ENCODE data around the gene GRM8.

The GRM8 gene

GRCh38 chr7:126803990-126804389, 448.8 kb downstream of the GRM8 start:
- DNase-seq = no peak

DNA sequence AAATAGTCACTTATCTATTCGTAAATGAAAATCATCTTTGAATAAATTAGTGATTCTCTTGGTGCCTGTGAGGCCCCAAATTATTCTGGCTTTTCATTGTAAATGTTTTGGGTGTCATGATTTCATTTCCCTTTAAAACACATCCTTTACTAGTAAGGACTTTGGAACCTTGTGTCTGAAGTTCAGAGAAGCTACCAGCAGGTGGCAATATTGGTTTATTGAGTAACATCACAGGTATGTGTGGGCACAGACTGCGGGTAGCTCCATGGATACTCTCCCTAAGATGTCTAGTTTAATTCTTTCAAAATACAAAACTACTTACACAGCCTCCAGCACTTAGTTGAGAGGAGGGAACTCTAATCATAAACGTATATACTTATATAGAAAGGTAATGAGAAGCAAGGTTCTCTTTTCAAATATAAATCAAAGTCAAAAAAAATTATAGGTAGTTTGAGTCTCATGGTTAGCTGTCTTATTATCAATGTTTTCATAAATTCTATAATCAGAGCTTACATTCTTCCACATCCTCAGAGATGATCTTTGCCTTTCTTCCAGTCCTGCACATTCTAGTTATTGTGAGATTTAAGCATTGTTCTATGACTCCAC, 449.6 kb downstream of the GRM8 start:
- DNase-seq = no peak

GRCh38 chr7:126801733-126802132, 451.0 kb downstream of the GRM8 start:
- DNase-seq = no peak

DNA sequence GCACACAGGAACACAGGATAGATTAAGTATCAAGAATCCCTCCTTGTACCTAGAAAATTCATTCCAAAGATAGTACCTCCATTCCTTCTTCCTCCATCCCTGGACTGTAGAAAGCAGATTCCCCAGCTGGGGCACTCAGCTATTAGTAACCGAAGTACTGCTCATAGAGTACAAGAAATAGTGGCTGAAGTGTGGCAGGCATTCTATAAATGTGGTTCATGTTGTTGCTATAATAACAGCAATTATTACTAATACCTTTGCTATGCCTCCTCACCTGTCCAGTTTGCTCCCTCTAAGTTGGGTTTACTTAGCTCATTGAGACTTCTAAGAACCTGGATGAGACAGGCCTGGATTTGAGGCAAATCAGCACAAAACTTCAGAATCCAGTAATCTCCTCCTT, 453.2 kb downstream of the GRM8 start:
- DNase-seq = no peak

DNA sequence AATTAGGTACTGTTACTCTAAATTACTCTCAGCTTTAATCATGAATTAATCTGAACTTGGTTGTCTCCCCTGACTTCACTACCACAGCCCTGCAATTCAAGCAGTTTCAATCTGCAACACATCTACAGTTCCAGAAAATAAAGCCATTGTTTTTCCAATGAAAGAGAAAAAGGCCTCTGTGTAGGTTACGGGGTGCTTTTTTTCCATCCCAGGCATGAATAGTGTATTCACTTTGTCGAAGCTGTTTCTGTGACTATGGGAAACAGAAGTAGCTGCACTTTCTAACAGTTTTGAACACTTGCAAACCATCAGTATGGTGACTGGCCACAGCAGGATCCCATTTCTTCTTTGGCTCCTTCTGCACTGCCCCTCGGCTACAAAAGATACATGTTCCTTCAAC, 460.2 kb downstream of the GRM8 start:
- DNase-seq = no peak

DNA sequence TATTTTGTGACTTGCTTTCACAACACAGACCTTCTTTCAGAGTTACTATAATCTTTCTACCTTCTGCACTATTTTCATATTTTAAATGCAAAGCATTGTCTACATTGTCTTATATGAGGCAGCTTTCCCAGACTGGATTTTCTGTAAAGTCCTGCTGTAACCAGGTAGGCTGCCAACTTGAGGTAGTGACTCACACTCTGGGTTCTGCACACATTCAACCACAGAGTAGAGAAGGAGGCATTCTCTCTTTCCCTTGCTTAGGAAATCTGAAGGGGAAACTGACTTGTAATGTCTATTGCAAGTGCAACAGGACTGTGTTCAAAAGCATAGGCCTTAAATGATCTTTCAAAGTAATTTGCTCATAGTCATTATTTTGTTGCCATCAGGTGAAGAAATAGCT, 461.4 kb downstream of the GRM8 start:
- no peak for DNase-seq

GRCh38 chr7:126790763-126791162, 462.0 kb downstream of the GRM8 start:
- no peak for DNase-seq

- DNase-seq = no peak
Observed at GRCh38 chr7:126783613-126784012, 469.1 kb downstream of the GRM8 start.

DNA sequence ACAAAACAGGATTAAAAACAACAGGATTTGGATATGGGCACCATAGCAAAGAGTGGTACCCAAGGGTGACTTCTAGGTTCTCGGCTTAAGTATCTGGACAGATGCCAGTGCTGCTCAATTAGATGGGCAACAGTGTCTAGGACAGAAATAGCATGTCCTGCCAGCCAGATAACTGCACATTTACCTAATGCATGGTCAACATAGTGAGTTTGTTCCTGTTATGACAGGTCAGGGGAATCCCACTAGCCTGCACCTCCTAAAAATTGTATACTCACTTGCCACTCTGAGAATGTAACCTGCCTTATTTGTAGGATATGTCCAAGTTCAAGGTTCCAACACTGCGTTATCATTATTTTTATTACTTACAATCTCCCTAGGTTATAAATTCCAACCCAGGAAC, 471.7 kb downstream of the GRM8 start:
- no peak for DNase-seq

- no peak for DNase-seq
Observed at GRCh38 chr7:126778101-126778500, 474.6 kb downstream of the GRM8 start.

DNA sequence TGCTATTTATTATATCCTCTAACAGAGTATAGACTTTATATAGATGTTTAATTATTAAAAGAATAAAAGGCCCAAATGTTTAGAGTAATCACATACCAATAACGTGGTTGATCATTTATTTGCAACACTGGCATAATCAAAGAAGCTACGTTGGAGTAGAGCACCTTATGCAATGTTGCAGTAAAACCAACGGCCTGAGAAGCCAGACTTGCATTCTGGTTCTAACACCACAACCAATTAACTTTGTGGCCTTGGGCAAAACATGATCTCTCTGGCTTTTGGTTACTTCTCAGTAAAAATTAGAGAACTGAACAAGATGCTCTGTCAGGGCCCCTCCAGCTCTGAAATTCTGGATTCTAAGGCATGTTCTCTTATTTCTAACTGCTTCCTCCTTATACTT, 476.2 kb downstream of the GRM8 start:
- DNase-seq = no peak

DNA sequence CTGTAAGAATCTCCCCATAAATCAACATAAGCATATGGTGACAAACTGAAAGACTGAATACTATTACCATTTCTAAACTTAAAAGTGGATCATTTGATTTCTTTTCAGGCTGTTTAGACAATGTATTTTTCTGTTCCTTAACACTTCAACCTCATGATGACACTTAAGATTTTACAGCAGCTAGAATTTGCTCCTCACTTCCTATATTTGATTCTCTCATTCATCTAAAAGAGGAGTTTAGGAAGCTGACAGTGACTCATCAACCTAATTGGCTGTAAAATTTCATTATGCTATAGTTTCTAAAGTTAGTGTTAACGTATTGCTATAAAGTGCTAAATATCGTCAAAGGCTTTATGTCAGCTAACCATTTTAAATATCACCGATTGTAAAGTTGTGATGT, 478.7 kb downstream of the GRM8 start:
- no peak for DNase-seq

GRCh38 chr7:126768836-126769235, 483.9 kb downstream of the GRM8 start:
- DNase-seq = no peak

GRCh38 chr7:126760914-126761577, 491.7 kb downstream of the GRM8 start:
- no peak for DNase-seq

DNA sequence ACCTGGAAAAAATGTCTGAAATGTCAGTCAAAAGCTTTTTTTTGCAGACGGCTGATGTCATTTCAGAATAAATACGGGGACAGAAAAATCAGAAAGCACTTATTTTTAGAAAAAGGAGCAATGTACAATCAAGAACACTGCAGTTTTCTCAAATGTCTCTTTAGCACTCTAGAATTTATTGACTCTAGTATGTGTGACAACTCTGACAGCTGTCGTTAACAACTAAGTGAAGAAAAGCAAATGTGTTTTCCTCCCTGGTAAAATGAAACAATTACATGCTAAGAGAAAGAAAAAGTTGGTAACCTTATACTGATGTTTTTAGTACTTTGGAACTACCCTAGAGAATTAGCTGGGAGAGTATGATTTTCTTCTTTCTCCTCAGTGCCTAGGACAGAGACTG, 497.4 kb downstream of the GRM8 start:
- no peak for DNase-seq

DNA sequence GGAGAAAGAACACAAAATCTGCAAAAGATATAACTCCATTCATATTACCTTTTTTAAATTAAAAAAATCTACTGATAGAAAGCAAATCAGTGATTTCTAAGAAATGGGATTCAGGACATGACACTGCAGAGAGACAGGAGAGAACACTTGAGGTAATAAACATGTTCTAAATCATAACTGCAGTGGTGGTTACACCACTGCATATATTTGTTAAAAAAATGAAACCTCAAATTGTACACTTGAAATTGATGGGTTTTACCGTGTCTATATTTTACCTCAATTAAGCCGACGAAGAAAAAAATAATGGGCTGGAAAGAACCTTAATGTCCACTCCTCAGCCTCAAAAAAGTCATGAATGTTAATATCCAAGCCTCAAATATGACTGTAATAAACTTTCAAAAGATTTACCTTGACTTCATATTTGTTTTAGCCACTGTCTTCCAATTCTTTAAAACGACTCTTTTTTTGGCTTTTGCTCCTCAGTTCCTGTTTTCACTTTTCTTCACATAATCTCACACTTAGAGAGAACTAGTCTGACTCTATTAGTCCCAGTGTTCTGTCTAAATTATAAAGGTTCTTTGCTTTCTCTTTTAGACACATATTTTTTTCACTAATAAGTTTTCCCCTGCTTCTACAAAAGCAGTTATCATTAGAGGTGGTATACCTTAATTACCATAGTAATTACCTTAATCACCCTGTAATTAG, 502.4 kb downstream of the GRM8 start:
- DNase-seq = no peak

DNA sequence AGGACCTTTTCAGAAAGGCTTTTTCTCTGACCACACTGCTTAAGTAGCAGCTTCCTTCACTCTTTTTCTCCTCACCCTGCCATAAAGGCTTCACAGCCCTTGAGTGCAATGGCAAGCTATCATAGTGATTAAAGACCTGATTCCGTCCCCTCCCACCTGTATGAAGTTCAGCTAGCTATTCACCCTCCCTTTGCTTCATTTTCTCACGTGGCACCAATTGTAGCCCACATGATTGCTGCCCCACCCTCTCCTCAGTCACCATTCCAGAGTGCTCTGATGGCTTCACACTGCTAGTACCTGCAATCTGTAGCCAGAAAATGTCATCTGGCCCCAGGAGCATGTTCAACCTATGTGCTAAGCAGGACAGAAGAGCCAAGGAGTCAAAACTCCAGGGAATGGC, 523.8 kb downstream of the GRM8 start:
- no peak for DNase-seq

DNA sequence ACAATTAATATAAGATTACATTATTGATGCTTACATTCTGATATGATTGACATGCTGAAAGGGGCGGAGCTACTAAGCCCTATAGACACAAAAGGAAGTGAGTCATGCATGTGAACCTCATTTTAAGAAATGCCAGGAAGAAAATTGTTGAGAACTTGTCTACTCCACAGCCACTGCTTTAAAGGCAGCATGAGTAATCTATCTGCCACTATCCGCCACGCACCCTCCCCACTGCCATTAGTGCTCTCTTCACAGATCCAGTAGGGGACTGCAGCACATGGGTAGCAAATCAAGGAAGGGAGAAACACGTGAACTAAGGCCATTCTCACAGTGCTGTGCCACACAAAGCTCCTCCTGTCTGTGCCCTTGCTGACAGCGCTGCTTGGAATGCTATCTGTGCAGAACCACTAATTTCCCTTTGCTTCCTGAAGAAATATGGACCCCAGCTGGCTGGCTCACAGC, 524.8 kb downstream of the GRM8 start:
- DNase-seq = no peak

- no peak for DNase-seq
Observed at GRCh38 chr7:126723966-126724544, 528.7 kb downstream of the GRM8 start.

DNA sequence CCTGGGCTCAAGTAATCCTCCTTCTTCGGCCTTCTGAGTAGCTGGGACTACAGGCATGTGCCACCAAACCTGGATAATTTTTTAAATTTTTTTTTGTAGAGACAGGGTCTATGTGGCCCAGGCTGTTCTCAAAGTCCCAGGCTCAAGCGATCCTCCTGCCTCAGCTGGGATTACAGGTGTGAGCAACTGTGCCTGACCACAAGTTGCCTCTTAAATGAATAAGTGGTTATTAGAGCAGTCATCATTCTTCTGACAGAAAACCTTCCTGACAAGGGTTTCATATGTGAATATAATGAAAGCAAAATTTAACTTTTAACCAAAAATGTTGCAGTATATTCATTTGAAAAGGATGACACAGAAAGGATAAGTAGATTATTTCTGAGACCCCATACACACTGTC, 532.5 kb downstream of the GRM8 start:
- DNase-seq = no peak

- DNase-seq = no peak
Observed at GRCh38 chr7:126718419-126718818, 534.3 kb downstream of the GRM8 start.

DNA sequence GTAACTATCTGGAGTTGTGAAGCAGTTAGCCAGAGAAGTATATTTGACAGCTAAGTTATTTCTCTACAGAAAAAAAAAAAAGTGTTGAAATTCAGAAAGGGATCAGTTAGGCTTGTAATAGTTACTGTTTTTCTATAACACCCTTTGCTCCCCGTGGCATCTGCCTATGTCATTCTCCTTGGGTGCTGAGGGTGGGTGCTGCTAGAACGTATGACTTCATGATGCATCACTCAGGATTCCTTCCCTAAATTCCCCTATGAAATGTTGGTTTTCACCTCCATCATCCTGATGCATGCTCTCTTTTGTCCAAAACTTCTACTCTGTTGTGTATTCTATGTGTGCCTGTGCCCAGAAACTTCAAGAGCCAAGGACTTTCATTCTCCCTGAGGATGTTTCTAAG, 536.4 kb downstream of the GRM8 start:
- DNase-seq = no peak

DNA sequence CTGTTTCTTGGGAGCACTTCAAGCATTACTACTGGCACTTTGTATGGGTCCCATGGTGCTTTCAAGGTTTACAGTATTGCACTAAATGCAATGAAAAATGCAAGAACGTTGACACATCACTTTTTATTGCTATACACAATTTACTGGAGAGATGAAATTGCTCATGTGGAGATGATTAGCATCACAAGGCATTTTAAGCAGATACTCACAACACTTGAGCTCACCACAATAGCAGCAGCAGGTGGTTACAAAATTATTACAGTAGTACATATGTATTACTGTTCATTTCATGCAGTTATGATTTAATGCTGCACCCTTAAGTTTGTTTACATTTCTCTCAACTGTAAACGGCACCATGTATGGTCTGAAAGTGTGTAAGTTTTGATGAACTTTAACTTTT, 537.7 kb downstream of the GRM8 start:
- DNase-seq = no peak
